Measurements from ENCODE around the gene RYR3. TPM values are rescaled to one million over a fixed set of nuclear protein-coding genes. Genes with fewer than 3 reads are reported as not detected.
A peak's percentile ranks its signal among the peaks of the same experiment; 100 is the strongest.

RYR3 gene
- total RNA-seq, 1 experiment from 2014 or later = not detected

DNA sequence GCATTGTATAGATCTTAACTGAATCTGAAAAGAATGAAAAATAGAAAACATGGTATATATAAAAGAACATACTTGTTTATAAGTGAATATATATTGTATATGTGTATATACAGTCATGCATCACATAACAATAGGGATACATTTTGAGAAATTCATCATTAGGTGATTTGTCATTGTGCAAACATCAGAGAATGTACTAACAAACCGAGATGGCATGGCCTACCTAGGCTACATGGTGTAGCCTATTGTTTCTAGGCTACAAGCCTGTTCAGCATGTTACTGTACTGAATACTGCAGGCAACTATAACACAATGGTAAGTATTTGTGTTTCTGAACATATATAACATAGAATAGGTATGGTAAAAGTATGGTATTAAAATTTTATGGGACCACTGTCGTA, 592.9 kb downstream of the RYR3 start:
- Histone ChIP-seq H3K79me2 (ENCODE audit: low read length) (no peaks in the 10 kb centered on the region), H4K20me1 (ENCODE audit: low read length) (no peaks in the 10 kb centered on the region), H3K9me3 (ENCODE audit: low read length) (no peaks in the 10 kb centered on the region), H2AFZ (ENCODE audit: low read length) (no peak overlapping the region), H3K27ac (ENCODE audit: low read length) (no peak overlapping the region), H3K27me3 (ENCODE audit: low read length) (no peaks in the 10 kb centered on the region), H3K4me2 (ENCODE audit: low read length) (no peak overlapping the region), H3K4me3 (ENCODE audit: low read length) (no peak overlapping the region), H3K36me3 (ENCODE audit: low read depth, low read length) (no peaks in the 10 kb centered on the region), H3K9ac (ENCODE audit: low read length) (no peak overlapping the region), H3K4me1 (ENCODE audit: insufficient read depth, low read length) (peaks cover 13% of the 10 kb centered on the region), H3K9me2 (replicated peaks; ENCODE audit: low read length) (no peaks in the 10 kb centered on the region), H3F3A (ENCODE audit: low read length, unreplicated experiment) (no peaks in the 10 kb centered on the region)
- TF ChIP-seq, protein P1, sequence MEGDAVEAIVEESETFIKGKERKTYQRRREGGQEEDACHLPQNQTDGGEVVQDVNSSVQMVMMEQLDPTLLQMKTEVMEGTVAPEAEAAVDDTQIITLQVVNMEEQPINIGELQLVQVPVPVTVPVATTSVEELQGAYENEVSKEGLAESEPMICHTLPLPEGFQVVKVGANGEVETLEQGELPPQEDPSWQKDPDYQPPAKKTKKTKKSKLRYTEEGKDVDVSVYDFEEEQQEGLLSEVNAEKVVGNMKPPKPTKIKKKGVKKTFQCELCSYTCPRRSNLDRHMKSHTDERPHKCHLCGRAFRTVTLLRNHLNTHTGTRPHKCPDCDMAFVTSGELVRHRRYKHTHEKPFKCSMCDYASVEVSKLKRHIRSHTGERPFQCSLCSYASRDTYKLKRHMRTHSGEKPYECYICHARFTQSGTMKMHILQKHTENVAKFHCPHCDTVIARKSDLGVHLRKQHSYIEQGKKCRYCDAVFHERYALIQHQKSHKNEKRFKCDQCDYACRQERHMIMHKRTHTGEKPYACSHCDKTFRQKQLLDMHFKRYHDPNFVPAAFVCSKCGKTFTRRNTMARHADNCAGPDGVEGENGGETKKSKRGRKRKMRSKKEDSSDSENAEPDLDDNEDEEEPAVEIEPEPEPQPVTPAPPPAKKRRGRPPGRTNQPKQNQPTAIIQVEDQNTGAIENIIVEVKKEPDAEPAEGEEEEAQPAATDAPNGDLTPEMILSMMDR (conservative IDR thresholded peaks at IDR 0.05; ENCODE audit: low read depth, low read length) = no peak
- TF ChIP-seq EZH2 (IDR thresholded peaks at IDR 0.05; ENCODE audit: low read length, unreplicated experiment) = no peak
- no peak for TF ChIP-seq EZH2phosphoT487 (IDR thresholded peaks at IDR 0.05; ENCODE audit: borderline replicate concordance, low read length)
- ATAC-seq (peak; percentile 98), DNase-seq (peak; percentile 81)
- BruUV-seq (replicated peaks) = no TSS peak
- CTCF ChIA-PET = no interaction called here
- intact Hi-C loops (cut with micrococcal nuclease) = no loop called here
- POLR2A ChIA-PET (ENCODE audit: unreplicated experiment) = no interaction called here

DNA sequence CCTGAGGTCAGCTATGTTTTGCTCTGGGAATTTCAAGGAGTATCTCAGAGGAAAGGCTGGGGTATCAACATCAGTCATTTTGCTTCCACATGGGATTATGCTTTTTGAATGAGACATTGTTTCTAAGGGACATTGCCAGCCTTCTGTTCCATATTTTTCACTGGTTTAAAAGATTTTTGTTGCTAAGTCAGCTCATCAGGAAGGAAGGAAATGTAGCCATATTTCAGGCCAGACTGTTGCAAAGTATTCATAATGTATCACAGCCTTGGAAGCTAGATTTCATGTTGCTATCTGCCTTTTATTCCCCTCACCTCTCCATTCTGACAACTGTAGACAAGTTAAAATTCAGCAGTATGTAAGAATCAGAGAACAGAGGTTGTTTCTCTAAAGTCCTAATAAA, 596.6 kb downstream of the RYR3 start:
- H3K9me2 ChIP-seq (replicated peaks; ENCODE audit: low read length) = no peaks in the 10 kb centered on the region
- POLR2A ChIA-PET (ENCODE audit: unreplicated experiment) = no interaction called here
- no peaks in the 10 kb centered on the region for H3K9me3 ChIP-seq (ENCODE audit: low read length)
- H3K4me2 ChIP-seq (ENCODE audit: low read length) = no peak overlapping the region
- no peak for DNase-seq
- no TSS peak for BruUV-seq (replicated peaks)
- H3K4me3 ChIP-seq (ENCODE audit: low read length) = no peak overlapping the region
- no peaks in the 10 kb centered on the region for H4K20me1 ChIP-seq (ENCODE audit: low read length)
- no peak overlapping the region for H3K27ac ChIP-seq (ENCODE audit: low read length)
- H3K36me3 ChIP-seq (ENCODE audit: low read depth, low read length) = no peaks in the 10 kb centered on the region
- no peak overlapping the region for H3K9ac ChIP-seq (ENCODE audit: low read length)
- no peak overlapping the region for H2AFZ ChIP-seq (ENCODE audit: low read length)
- no peaks in the 10 kb centered on the region for H3F3A ChIP-seq (ENCODE audit: low read length, unreplicated experiment)
- peaks cover 31% of the 10 kb centered on the region for H3K4me1 ChIP-seq (ENCODE audit: insufficient read depth, low read length)
- ATAC-seq = no peak
- CTCF ChIA-PET = no interaction called here
- no peaks in the 10 kb centered on the region for H3K79me2 ChIP-seq (ENCODE audit: low read length)
- no peaks in the 10 kb centered on the region for H3K27me3 ChIP-seq (ENCODE audit: low read length)
- TF ChIP-seq EZH2 (IDR thresholded peaks at IDR 0.05; ENCODE audit: low read length, unreplicated experiment) (no peak), EZH2phosphoT487 (IDR thresholded peaks at IDR 0.05; ENCODE audit: borderline replicate concordance, low read length) (no peak)
- TF ChIP-seq, protein P1 (conservative IDR thresholded peaks at IDR 0.05; ENCODE audit: low read depth, low read length) = no peak
- intact Hi-C loops (cut with micrococcal nuclease) = loop anchor here (5.0 kb wide), 1 partner anchor 50 kb away; no protein-coding TSS in a partner anchor

DNA sequence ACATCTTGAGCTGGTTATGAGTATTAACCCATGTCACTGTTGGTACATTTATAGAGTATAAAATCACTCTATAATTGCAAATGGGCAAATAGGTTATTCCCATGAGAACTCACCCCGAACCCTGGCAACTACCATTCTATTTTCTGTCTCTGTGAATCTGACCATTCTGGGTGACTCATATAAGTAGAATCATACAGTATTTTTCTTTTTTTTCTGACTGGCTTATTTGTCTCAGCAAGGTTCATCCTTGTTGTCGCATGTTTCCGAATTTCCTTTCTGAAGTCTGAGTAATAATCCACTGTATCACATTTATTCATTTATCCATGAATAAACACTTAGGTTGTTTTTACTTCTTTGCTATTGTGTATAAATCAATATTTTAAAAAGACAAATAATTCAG, 597.6 kb downstream of the RYR3 start:
- Histone ChIP-seq H3K36me3 (ENCODE audit: low read depth, low read length) (no peaks in the 10 kb centered on the region), H3K27me3 (ENCODE audit: low read length) (no peaks in the 10 kb centered on the region), H3K9me3 (ENCODE audit: low read length) (no peaks in the 10 kb centered on the region), H3K79me2 (ENCODE audit: low read length) (no peaks in the 10 kb centered on the region), H2AFZ (ENCODE audit: low read length) (no peak overlapping the region), H3K9ac (ENCODE audit: low read length) (no peak overlapping the region), H3K4me2 (ENCODE audit: low read length) (no peak overlapping the region), H3K4me1 (ENCODE audit: insufficient read depth, low read length) (peaks cover 33% of the 10 kb centered on the region), H3F3A (ENCODE audit: low read length, unreplicated experiment) (no peaks in the 10 kb centered on the region), H4K20me1 (ENCODE audit: low read length) (no peaks in the 10 kb centered on the region), H3K4me3 (ENCODE audit: low read length) (no peak overlapping the region), H3K27ac (ENCODE audit: low read length) (no peak overlapping the region), H3K9me2 (replicated peaks; ENCODE audit: low read length) (no peaks in the 10 kb centered on the region)
- intact Hi-C loops (cut with micrococcal nuclease) = loop anchor here (5.0 kb wide), 1 partner anchor 51 kb away; no protein-coding TSS in a partner anchor
- BruUV-seq (replicated peaks) = no TSS peak
- TF ChIP-seq EZH2 (IDR thresholded peaks at IDR 0.05; ENCODE audit: low read length, unreplicated experiment) = no peak
- TF ChIP-seq, protein P1 (conservative IDR thresholded peaks at IDR 0.05; ENCODE audit: low read depth, low read length) = no peak
- TF ChIP-seq EZH2phosphoT487 (IDR thresholded peaks at IDR 0.05; ENCODE audit: borderline replicate concordance, low read length) = no peak
- CTCF ChIA-PET = no interaction called here
- ATAC-seq (no peak), DNase-seq (no peak)
- POLR2A ChIA-PET (ENCODE audit: unreplicated experiment) = no interaction called here
